Stimulated activated CD8-positive, alpha-beta memory T cell treated with anti-CD3 and anti-CD28 coated beads, Interleukin-4, amount 100 ng/mL, for 48 hours (primary cell): Measurements from ENCODE around the gene KCND3.

Experiments
- DNase-seq: peaks from one replicate; pipeline ENCODE4 v3.0.0-alpha.2; 2020

KCND3 gene

DNA sequence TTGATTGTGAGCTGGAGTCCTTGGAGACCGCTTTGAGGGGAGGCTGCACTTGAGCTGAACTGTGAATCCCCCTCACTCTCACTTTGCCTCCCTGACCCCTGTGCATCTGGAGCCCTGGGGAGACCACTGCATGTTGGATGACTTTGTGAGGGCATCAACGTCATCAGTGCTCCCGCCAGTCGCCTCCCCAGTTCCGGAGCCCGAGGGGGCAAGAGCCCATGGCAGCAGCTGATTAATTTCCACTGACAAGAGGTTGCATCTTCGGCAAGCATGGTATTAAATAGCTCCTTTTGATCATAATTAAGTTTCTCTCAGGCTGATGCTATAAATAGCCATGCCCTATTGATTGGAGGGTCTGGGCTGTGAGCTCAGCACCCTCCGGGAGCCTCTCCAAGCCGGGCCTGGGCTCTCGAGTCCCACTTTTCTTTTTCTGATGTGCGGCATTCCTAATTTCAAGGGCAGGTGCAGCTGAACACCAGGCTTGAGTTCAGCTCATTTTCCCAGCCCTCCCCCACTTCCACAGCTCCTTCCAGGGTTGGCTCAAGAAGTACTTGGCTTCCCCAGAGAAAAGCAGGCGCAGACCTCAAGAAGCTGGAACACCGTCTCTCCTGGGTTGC is 33.2 kb downstream of the KCND3 start:
- DNase-seq = no peak

DNA sequence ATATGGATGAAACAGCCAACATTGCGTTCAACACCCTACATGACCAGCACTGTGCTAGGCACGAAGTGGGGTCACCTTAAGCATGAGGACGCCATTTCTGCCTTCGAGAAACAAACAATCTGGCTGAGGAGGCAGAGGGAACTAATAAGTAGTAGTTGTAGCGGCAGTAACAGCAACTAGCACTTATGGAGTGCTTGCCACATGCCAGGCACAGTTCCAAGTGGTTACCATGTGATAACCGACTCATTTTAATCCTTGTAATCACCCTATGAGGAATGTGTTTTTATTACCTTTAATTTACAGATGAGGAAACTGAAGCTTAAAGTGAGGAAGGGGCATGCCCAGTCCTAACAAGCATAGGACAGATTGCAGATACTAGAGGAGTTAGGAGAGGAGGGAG is 33.7 kb downstream of the KCND3 start:
- no peak for DNase-seq

- no peak for DNase-seq
Observed at GRCh38 chr1:111953797-111954196, 35.7 kb downstream of the KCND3 start.

- no peak for DNase-seq
Observed at GRCh38 chr1:111952125-111952657, 37.3 kb downstream of the KCND3 start.

DNA sequence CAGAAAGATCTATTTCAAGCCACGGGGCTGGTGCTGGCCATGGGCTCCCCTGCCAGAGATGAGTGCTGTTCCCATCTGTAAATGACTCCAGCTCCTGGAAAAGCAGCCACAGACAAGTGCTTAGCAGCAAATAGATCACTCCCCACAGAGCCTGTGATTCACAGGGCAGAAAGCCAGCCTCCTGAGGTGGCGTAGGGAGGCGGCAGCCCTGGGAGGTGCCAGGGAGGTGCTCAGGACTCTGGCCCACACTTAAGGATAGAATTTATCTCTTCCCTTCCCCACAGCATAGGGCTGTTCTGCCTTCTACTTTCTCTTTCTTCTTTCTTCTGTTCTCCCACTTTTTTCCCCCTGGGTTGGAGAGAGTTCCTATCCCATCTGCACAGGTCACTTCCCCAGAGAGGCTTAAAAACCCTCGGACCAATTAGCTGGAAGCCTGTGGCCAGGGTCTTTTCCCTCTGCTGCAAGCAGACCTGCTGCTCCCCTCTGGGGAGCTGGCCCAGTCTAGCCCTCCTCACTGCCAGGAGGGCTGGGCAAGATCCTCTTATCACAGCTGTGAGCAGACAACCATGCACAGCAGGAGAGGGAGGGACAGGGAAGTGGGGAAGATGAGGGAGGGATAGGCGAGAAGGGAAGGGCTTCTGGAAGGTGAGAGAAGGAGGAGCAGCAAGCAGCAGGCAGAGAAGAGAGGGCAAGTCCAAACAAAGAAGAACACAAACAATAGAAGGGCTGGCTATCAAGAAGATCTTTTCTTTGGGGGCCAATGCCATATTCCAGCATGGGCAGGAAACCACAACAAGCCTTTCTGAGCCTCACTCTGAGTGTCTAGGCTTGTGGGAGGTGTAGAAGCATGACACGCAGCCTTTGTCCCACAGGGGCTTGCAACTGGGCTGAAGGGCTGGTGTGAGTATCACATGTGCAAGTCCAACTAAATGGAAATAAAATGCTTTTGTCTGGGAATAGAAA is 41.0 kb downstream of the KCND3 start:
- DNase-seq = no peak

GRCh38 chr1:111943846-111944749 is 45.4 kb downstream of the KCND3 start:
- DNase-seq = no peak

DNA sequence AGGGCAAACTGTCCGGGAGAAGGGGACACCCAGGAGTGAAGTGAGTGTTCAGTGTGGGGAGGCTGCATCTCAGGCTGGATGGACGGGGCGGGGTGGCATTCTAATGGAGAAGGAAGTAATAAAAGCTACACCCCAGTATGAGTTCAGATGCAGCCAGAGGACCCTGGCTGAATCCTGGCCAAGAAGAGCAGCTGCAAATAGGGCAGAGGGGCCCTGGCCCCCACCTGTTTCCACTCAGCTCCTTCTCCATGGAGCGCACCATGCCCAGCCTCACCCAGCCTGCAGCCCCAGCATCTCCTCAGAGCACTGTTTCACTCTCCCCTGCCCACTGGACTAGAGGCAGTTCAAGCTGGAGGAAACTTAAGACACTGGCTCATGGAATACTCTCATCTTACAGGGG is 46.4 kb downstream of the KCND3 start:
- no peak for DNase-seq

DNA sequence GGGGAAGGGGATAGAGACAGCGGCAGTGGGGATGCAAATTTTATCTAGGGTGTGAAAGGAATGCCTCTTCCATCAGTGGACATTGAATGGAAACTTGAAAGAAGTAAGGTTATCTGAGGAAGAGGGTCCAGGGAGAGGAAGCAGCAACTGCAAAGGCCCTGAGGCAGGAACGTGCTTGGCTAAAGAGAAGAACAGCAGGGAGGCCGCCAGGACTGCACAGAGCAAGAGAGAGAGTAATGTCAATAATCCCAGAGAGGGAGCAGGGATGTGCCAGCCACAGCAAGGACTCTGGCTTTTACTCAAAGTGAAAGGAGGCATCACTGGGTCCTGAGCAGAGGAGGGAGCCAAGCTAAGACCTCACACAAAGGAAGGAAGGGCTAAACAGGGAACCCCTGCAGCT is 50.9 kb downstream of the KCND3 start:
- no peak for DNase-seq

DNA sequence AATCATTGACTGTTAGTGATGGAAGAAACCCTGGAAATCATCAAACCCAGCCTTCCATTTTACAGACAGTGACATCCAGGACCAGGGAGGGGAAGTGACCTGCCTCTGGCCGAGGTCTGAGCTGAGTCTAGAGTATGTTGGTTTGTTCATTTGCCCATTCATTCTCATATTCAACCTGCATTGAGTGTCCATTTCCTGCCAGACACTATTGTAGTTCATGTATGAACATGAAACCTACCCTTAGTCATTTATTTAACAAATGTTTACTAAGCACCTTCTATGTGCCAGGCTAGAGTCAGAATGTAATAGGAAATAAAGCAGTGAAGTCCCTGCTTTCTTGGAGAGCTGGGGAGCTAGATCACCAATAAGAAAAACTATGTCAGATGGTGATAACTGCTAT is 51.3 kb downstream of the KCND3 start:
- DNase-seq = no peak

GRCh38 chr1:111937147-111937725 is 52.2 kb downstream of the KCND3 start:
- DNase-seq = no peak

DNA sequence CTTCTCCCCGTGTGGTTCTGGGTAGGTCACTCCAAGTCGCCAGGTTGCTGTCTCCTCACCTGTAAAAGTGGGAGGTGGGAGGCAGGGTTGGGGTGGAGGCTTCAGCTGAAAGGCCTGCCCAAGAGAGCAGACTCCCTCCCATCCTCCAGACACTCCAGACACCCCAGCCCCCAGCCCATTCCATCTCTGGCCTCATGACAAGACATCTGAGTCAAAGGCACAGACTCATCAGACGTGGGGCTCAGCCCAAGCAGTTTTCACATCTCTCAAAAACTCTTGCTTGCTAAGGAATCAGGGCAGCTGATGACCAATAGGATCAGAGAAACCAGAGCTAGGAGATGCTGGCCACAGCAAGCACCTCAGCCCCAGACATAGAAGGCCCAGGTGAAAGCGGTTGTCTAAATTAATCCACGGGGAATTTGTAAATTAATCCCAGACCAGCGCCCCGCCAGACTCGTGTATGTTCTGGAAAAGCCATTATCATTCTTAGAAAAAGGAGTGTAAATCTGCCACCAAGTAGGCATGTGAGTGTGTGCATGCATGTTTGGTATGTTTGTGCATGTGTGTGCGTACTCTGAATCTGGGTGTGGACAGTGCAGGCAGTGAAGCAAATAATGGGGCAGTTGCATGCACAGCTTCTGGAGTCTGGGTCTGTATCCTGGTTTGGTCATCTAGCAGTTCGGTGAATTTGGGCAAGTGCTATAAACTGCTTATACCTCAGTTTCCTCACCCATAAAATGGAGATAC is 55.2 kb downstream of the KCND3 start:
- DNase-seq = no peak

GRCh38 chr1:111930356-111930755 is 59.1 kb downstream of the KCND3 start:
- no peak for DNase-seq

DNA sequence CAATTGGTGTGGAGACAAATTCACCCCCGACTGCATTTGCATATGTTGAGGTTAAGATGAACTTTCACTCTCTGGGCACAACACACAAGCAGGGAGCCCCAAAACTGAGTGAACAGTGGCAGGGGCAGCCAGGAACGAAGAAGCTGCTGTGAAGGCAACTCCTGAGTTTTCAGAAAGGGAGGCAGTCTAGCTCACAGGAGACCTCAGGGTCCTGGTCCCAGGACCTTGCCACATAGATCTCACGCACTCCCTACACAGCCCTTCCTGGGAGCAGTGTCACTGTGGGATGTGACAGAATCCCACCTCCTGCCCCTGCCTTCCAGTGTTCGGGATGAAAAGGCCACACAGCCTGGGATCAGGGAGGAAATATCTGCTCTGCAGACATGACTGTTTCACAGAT is 60.9 kb downstream of the KCND3 start:
- no peak for DNase-seq

DNA sequence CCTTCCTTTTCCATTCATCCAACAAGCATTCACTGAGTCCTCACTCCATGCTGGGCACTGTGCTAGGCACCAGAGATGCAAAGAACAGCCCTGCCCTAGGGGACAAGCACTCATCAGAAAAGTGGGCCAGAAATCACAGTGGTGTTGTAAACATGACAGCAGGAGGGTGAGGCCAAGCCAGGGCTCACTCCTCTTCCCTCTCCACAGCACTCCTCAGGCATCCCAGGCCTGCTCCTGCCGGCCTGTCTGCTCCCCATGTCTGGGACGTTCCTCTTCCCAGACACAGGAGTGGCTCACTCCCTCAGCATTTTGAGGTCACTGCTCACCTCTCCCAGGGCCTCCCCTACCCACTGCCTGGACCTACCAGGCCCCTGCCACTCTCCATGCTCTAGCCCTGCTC is 61.8 kb downstream of the KCND3 start:
- DNase-seq = no peak

DNA sequence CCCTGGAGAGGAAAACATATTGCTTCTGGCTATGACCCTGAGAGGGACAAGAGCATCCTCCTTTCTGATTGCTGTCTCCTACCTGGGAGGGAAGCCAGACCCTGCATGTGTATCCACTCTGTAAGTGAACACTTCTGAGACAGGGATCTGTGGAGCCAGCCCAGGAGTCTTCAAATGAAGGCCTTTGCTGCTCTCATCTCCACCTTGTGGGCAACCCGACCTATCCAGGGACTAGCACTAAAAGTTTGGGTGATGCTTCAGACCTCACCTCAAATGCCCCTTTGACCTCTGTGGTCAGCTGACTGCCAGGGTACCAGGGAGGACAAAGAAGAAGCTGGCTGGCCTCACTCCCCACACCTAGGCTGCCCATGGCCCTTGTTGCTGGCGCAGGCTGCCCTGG is 64.7 kb downstream of the KCND3 start:
- DNase-seq = no peak

- no peak for DNase-seq
Observed at GRCh38 chr1:111923766-111924165, 65.7 kb downstream of the KCND3 start.

DNA sequence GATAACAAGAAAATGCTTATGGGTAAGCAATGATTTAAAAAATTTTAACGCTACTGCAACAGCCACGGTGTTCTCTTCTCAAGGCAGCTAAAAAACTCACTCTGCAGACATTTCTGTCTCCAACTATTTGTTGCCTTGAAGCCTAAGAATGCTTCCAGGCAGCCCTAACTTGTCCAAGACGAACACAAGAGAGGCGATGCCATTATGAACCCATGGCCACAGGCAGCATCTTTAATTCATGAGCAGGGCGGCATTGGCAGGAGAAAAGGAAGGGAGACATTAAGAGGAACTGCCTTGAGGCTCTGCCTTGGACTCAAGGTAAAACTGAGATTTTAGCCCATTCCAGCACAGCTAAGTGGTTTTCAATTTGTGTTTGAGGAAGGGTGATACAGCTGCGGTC is 67.5 kb downstream of the KCND3 start:
- DNase-seq = no peak

DNA sequence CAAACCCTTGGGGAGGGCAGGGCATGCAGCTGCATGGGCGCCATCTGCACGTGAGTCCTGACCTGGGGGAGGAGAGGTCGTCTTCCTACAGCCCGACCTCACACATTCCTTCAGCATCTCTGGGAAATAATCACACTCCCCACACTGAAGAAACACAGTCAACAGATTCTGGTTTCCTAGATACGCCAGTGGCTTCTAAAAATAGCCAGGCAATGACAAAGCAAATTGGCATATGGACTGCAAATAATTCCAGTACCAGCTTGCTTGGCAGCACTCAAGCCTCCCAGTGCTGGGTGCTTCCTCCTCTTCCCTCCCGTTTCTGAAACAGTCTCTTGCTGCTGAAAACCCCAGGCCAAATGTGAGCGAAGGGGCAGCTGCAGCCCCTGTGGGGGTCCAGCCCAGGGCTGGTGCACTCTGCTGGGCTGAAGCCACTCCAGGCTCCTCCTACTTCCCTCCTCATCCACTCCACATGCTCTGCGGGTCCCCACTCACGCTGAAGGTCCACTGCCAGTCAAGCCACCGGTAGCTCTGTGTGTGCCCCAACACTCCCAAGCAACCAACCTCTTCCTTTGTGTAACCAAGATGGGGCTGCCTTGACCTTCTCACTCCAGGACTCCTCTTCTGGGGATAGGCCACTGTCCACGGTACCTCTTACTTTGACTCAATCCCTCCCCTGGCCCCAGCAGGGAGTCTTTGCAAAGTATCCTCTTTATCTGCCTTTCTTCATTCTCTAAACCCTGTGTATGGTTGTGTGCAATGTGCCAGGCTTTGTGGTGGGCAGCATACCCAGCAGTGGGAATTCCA is 69.0 kb downstream of the KCND3 start:
- no peak for DNase-seq

DNA sequence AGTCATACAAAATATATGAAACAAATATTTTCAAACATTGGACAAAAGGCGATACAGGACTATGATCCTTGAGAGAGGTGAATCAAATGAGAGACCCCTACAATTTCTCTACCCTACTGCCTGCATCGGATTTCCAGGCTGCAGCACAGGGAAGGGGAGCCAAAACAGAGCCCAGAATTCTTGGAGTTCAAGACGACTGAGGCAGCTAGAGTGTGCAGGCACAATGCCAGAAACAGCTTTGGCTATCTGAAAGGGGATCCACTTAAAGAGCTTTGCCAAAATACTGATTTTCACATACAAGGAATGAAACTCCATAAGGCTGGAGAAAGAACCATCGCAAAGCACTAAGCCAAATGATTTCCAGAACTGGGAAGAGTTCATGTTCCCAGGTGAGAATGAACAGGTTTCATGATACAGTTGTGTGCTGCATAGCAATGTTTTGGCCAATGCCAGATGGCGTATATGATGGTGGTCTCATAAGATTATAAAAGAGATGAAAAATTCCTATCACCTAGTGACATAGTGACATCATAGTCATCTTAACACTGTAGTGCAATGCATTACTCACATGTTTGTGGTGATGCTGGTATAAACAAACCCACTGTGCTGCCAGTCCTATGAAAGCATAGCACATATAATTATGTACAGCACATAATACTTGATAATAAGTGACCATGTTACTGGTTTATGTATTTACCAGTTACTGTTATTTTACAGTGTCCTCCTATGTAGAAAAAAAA is 77.5 kb downstream of the KCND3 start:
- DNase-seq = no peak

GRCh38 chr1:111911061-111911460 is 78.4 kb downstream of the KCND3 start:
- no peak for DNase-seq
